Measurements from ENCODE around the gene CLASP2. TPM values are rescaled to one million over a fixed set of nuclear protein-coding genes. Genes with fewer than 3 reads are reported as not detected.
A peak's percentile ranks its signal among the peaks of the same experiment; 100 is the strongest.

CLASP2 gene
- total RNA-seq, 1 experiment from 2014 or later: 36.5 TPM

- Histone ChIP-seq H3F3A (ENCODE audit: insufficient read depth, low read depth) (no peaks in the 10 kb centered on the region), H3K27me3 (ENCODE audit: insufficient read depth, low read depth) (no peaks in the 10 kb centered on the region), H3K4me3 (peak overlapping the region; percentile 71), H3K9me3 (ENCODE audit: insufficient read depth, low read depth) (no peaks in the 10 kb centered on the region), H3K27ac (no peak overlapping the region), H3K36me3 (ENCODE audit: low read depth) (no peaks in the 10 kb centered on the region), H3K4me1 (replicated peaks; ENCODE audit: insufficient read depth) (no peaks in the 10 kb centered on the region), H3K4me2 (peak overlapping the region; percentile 86), H2AFZ (no peak overlapping the region), H3K79me2 (ENCODE audit: low read depth) (peaks cover 36% of the 10 kb centered on the region), H3K9me2 (ENCODE audit: insufficient read depth) (no peaks in the 10 kb centered on the region), H4K20me1 (ENCODE audit: insufficient read depth) (no peaks in the 10 kb centered on the region)
- ChIA-PET POLR2A (ENCODE audit: unreplicated experiment) (no interaction called here), CTCF (interaction anchor here (0.5 to 1.1 kb wide), 2 partner anchors 79 to 296 kb away, joined by 3 read pairs; no protein-coding TSS in a partner anchor)
- no peak for TF ChIP-seq EZH2 (IDR thresholded peaks at IDR 0.05; ENCODE audit: low read depth)
- TF ChIP-seq, protein P1, sequence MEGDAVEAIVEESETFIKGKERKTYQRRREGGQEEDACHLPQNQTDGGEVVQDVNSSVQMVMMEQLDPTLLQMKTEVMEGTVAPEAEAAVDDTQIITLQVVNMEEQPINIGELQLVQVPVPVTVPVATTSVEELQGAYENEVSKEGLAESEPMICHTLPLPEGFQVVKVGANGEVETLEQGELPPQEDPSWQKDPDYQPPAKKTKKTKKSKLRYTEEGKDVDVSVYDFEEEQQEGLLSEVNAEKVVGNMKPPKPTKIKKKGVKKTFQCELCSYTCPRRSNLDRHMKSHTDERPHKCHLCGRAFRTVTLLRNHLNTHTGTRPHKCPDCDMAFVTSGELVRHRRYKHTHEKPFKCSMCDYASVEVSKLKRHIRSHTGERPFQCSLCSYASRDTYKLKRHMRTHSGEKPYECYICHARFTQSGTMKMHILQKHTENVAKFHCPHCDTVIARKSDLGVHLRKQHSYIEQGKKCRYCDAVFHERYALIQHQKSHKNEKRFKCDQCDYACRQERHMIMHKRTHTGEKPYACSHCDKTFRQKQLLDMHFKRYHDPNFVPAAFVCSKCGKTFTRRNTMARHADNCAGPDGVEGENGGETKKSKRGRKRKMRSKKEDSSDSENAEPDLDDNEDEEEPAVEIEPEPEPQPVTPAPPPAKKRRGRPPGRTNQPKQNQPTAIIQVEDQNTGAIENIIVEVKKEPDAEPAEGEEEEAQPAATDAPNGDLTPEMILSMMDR (conservative IDR thresholded peaks at IDR 0.05): no peak
- no TSS peak for BruUV-seq (replicated peaks)
- intact Hi-C loops (cut with micrococcal nuclease; ENCODE audit: unreplicated experiment): loop anchor here (5.0 to 10.0 kb wide), 5 partner anchors 61 to 584 kb away; partner anchors contain the start of genes PDCD6IP and UBP1
- DNase-seq: no peak
Measured at GRCh38 chr3:33716227-33716626, 1.8 kb downstream of the CLASP2 start.

- no peak for TF ChIP-seq EZH2 (IDR thresholded peaks at IDR 0.05; ENCODE audit: low read depth)
- TF ChIP-seq, protein P1 (conservative IDR thresholded peaks at IDR 0.05): no peak
- Histone ChIP-seq H3F3A (ENCODE audit: insufficient read depth, low read depth) (no peaks in the 10 kb centered on the region), H2AFZ (no peak overlapping the region), H3K4me3 (no peak overlapping the region), H4K20me1 (ENCODE audit: insufficient read depth) (no peaks in the 10 kb centered on the region), H3K27me3 (ENCODE audit: insufficient read depth, low read depth) (no peaks in the 10 kb centered on the region), H3K9me2 (ENCODE audit: insufficient read depth) (no peaks in the 10 kb centered on the region), H3K4me2 (no peak overlapping the region), H3K27ac (no peak overlapping the region), H3K9me3 (ENCODE audit: insufficient read depth, low read depth) (no peaks in the 10 kb centered on the region), H3K79me2 (ENCODE audit: low read depth) (peaks cover 27% of the 10 kb centered on the region), H3K36me3 (ENCODE audit: low read depth) (no peaks in the 10 kb centered on the region), H3K4me1 (replicated peaks; ENCODE audit: insufficient read depth) (no peaks in the 10 kb centered on the region)
- intact Hi-C loops (cut with micrococcal nuclease; ENCODE audit: unreplicated experiment): loop anchor here (10.0 kb wide), 2 partner anchors 266 to 316 kb away; partner anchors contain the start of gene UBP1
- POLR2A ChIA-PET (ENCODE audit: unreplicated experiment): no interaction called here
- DNase-seq: no peak
- CTCF ChIA-PET: no interaction called here
- BruUV-seq (replicated peaks): no TSS peak
Measured at GRCh38 chr3:33711100-33711499, 7.0 kb downstream of the CLASP2 start.

DNA sequence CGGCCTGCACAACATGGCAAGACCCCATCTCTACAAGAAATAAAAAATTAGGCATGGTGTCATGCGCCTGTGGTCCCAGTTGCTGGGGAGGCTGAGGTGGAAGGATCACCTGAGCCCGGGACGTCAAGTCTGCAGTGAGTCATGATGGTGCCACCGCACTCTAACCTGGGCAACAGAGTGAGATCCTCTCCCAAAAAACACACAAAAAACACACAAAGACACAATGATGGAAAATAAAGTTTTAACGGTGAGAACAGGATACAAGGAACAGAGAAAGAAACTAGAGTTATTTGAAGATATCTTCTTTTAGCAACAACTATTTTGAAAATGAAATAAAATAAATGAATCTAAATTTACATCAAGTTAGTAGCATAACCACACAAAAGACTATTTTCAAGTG, 12.0 kb downstream of the CLASP2 start:
- CTCF ChIA-PET: no interaction called here
- Histone ChIP-seq H3K9me2 (ENCODE audit: insufficient read depth) (no peaks in the 10 kb centered on the region), H4K20me1 (ENCODE audit: insufficient read depth) (no peaks in the 10 kb centered on the region), H3K36me3 (ENCODE audit: low read depth) (no peaks in the 10 kb centered on the region), H3K79me2 (ENCODE audit: low read depth) (peaks cover 14% of the 10 kb centered on the region), H3K4me1 (replicated peaks; ENCODE audit: insufficient read depth) (no peaks in the 10 kb centered on the region), H2AFZ (no peak overlapping the region), H3K27me3 (ENCODE audit: insufficient read depth, low read depth) (no peaks in the 10 kb centered on the region), H3K27ac (no peak overlapping the region), H3K4me3 (no peak overlapping the region), H3F3A (ENCODE audit: insufficient read depth, low read depth) (no peaks in the 10 kb centered on the region), H3K9me3 (ENCODE audit: insufficient read depth, low read depth) (no peaks in the 10 kb centered on the region), H3K4me2 (no peak overlapping the region)
- POLR2A ChIA-PET (ENCODE audit: unreplicated experiment): no interaction called here
- TF ChIP-seq, protein P1 (conservative IDR thresholded peaks at IDR 0.05): no peak
- no peak for TF ChIP-seq EZH2 (IDR thresholded peaks at IDR 0.05; ENCODE audit: low read depth)
- no peak for DNase-seq
- intact Hi-C loops (cut with micrococcal nuclease; ENCODE audit: unreplicated experiment): no loop called here
- BruUV-seq (replicated peaks): no TSS peak
